GM10266 (cell line): ENCODE measurements around the gene DDX42.
"Not testable (repeated sequence)": the region's sequence is repeated elsewhere in the genome, so short reads cannot be mapped to it uniquely, and the experiment has no call there.

Experiments used
- DNase-seq: peaks from one replicate; pipeline ENCODE4 v3.0.0; 2012; ENCODE audit errors: extremely low spot score
- CTCF ChIP-seq: IDR thresholded peaks from 2 replicates; pipeline ENCODE4 v1.5.1; 2012; ENCODE audit warnings: mild to moderate bottlenecking, low read depth; ENCODE audit not compliant: control insufficient read depth, insufficient read depth; ENCODE audit errors: missing control alignments

DDX42 gene

GRCh38 chr17:63855185-63855584, 81.2 kb downstream of the DDX42 start:
- DNase-seq = no peak
- no peak for TF ChIP-seq CTCF

DNA sequence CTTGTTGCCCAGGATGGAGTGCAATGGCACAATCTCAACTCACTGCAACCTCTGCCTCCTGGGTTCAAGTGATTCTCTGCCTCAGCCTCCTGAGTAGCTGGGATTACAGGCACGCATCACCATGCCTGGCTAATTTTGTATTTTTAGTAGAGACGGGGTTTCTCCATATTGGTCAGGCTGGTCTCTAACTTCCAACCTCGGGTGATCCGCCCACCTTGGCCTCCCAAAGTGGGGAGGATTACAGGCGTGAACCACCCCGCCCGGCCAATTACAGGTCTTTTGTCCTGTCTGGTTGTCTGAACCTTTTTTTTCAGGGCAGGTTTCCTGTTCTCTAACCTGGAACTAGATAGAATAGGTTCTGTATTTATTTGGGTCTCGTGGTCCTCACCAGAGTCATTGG, 82.5 kb downstream of the DDX42 start:
- not testable (repeated sequence) for DNase-seq

DNA sequence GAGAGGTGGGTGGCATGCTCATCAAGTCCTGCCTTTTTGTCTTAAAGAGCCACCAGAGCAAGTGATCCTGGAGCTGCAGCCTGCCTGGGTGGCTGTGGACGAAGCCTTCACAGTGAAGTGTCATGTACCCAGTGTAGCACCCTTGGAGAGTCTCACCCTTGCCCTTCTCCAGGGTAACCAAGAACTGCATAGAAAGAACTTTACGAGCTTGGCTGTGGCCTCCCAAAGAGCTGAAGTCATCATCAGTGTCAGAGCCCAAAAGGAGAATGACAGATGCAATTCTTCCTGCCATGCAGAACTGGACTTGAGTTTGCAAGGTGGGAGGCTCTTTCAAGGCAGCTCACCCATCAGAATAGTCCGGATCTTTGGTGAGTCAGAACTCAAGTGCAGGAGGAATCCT, 85.3 kb downstream of the DDX42 start:
- TF ChIP-seq CTCF = no peak
- no peak for DNase-seq

DNA sequence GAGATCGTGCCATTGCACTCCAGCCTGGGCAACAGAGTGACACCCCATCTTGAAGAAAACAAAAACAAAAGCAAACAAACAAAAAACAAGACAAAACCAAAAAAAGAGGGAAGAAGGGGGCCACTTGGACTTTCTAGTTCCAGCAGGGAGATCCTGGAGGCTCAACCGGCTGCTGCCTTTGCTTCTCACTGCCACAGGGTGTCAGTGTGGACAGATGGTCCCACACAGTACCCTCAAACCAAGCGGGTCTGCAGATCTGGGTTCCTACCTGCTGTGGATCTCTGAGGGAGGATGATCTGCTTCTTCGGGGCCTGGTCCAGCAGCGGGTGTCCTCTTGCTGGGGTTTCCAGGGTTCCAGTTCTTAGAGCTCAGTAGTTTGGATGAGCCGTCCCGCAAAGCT, 92.7 kb downstream of the DDX42 start:
- DNase-seq = not testable (repeated sequence)
- peak; percentile 14 for TF ChIP-seq CTCF
